H1 (cell line): ENCODE measurements around the gene SMIM15. TPM values are rescaled to one million over a fixed set of nuclear protein-coding genes. Genes with fewer than 3 reads are reported as not detected.

Experiments used
- CTCF ChIA-PET: fragments of 300-600 bp; sonication (Branson Sonifier 250); formaldehyde crosslinking; loops from one replicate; lab custom pipeline; 2021; ENCODE audit not compliant: partially characterized antibody; lab: Charles Lee
- POLR2A ChIA-PET: fragments of 300-600 bp; sonication (Branson Sonifier 250); formaldehyde crosslinking; loops from one replicate; lab custom pipeline; 2021; ENCODE audit warnings: inconsistent platforms; ENCODE audit not compliant: partially characterized antibody; lab: Charles Lee
- DNase-seq, 2 experiments: peaks; one replicate each; pipeline versions ENCODE4 v3.0.0 to v3.0.0-alpha.2; 2010 to 2022; ENCODE audit warnings: low spot score in 2 of 2, low read depth in 1 of 2, mixed read lengths in 1 of 2
- FAIRE-seq: peaks from 2 replicates; lab custom pipeline; 2011; peaks lifted over from hg19 to GRCh38; lab: Jason Lieb, UNC
- H2AFZ ChIP-seq: 2 replicates; pipeline ENCODE4 v1.8.1; 2012; ENCODE audit warnings: low read length, inconsistent platforms
- H2AK5ac ChIP-seq: 2 replicates; pipeline ENCODE4 v1.6.1; 2013; ENCODE audit warnings: low read depth, low read length
- H2BK120ac ChIP-seq: replicated peaks from 2 replicates; pipeline ENCODE3; 2013; ENCODE audit warnings: low read depth, low read length, inconsistent platforms
- H2BK12ac ChIP-seq: 2 replicates; pipeline ENCODE4 v1.6.1; 2013; ENCODE audit warnings: low read depth, low read length
- H2BK15ac ChIP-seq: 2 replicates; pipeline ENCODE4 v1.6.1; 2013; ENCODE audit warnings: low read length
- H2BK20ac ChIP-seq: 2 replicates; pipeline ENCODE4 v1.6.1; 2013; ENCODE audit warnings: low read length
- H2BK5ac ChIP-seq: 2 replicates; pipeline ENCODE4 v1.6.1; 2013; ENCODE audit warnings: low read depth, low read length
- H3K14ac ChIP-seq: 2 replicates; pipeline ENCODE4 v1.6.1; 2013; ENCODE audit warnings: inconsistent platforms; ENCODE audit not compliant: insufficient read length
- H3K18ac ChIP-seq: 2 replicates; pipeline ENCODE4 v1.6.1; 2013; ENCODE audit warnings: low read length; ENCODE audit errors: extremely low read depth
- H3K23ac ChIP-seq: 2 replicates; pipeline ENCODE4 v1.6.1; 2013; ENCODE audit warnings: inconsistent platforms; ENCODE audit not compliant: insufficient read length
- H3K23me2 ChIP-seq: 2 replicates; pipeline ENCODE4 v1.6.1; 2013; ENCODE audit warnings: low read depth, low read length
- H3K27ac ChIP-seq: 2 replicates; pipeline ENCODE4 v1.6.1; 2011; ENCODE audit warnings: low read depth, low read length, inconsistent platforms
- H3K27me3 ChIP-seq, 4 experiments: replicated peaks in 1 of 4; 1 replicate in 1 of 4; 2 replicates in 3 of 4; pipeline versions ENCODE4 v1.6.1 to v1.8.1; 2011 to 2013; ENCODE audit warnings: low read length in 3 of 4, mild to moderate bottlenecking in 3 of 4, inconsistent platforms in 2 of 4, mixed read lengths in 2 of 4, moderate library complexity in 1 of 4; ENCODE audit not compliant: control insufficient read depth in 3 of 4, insufficient read depth in 3 of 4; ENCODE audit errors: extremely low read depth in 1 of 4
- H3K36me3 ChIP-seq, 4 experiments: 2 replicates each; pipeline versions ENCODE4 v1.6.1 to v1.8.1; 2011 to 2013; ENCODE audit warnings: mild to moderate bottlenecking in 4 of 4, low read length in 3 of 4, moderate library complexity in 2 of 4, control low read depth in 1 of 4, inconsistent platforms in 1 of 4; ENCODE audit not compliant: insufficient read depth in 4 of 4, control insufficient read depth in 2 of 4
- H3K4ac ChIP-seq: replicated peaks from 2 replicates; pipeline ENCODE3; 2013; ENCODE audit warnings: low read length, low read depth, mixed read lengths, inconsistent platforms; ENCODE audit not compliant: insufficient read length
- H3K4me1 ChIP-seq, 4 experiments: replicated peaks in 1 of 4; 1 replicate in 1 of 4; 2 replicates in 3 of 4; pipeline versions ENCODE4 v1.6.1 to v1.8.1; 2011 to 2013; ENCODE audit warnings: low read length in 3 of 4, inconsistent platforms in 2 of 4, mixed read lengths in 1 of 4; ENCODE audit not compliant: insufficient read depth in 4 of 4, control insufficient read depth in 3 of 4
- H3K4me2 ChIP-seq, 2 experiments: 2 replicates each; pipeline versions ENCODE4 v1.6.1 to v1.8.1; 2011 to 2013; ENCODE audit warnings: low read depth in 2 of 2, low read length in 2 of 2, control low read depth in 1 of 2, inconsistent platforms in 1 of 2, mild to moderate bottlenecking in 1 of 2; ENCODE audit not compliant: insufficient read depth in 1 of 2
- H3K4me3 ChIP-seq, 4 experiments: fragments of 200-600, 300-600 bp in 1 of 4; sonication (generic), shearing (Covaris generic), sonication (Bioruptor Twin) in 1 of 4; 2 replicates each; pipeline versions ENCODE4 v1.5.1 to v1.8.1; 2011 to 2016; ENCODE audit warnings: low read length in 4 of 4, low read depth in 3 of 4, control low read depth in 2 of 4, inconsistent platforms in 2 of 4, mild to moderate bottlenecking in 2 of 4, mixed read lengths in 1 of 4, moderate library complexity in 1 of 4; ENCODE audit not compliant: insufficient read depth in 2 of 4; ENCODE audit errors: extremely low read depth in 1 of 4
- H3K56ac ChIP-seq: replicated peaks from 2 replicates; pipeline ENCODE3; 2013; ENCODE audit warnings: low read depth, mild to moderate bottlenecking, mixed read lengths, low read length, inconsistent platforms; ENCODE audit not compliant: insufficient read length
- H3K79me1 ChIP-seq: 2 replicates; pipeline ENCODE4 v1.6.1; 2013; ENCODE audit warnings: low read depth, low read length, control low read depth
- H3K79me2 ChIP-seq, 2 experiments: 2 replicates each; pipeline versions ENCODE4 v1.6.1 to v1.8.1; 2012 to 2013; ENCODE audit warnings: low read length in 2 of 2, mild to moderate bottlenecking in 2 of 2, inconsistent platforms in 1 of 2; ENCODE audit not compliant: insufficient read depth in 2 of 2, control insufficient read depth in 1 of 2
- H3K9ac ChIP-seq, 4 experiments: replicated peaks in 1 of 4; 1 replicate in 1 of 4; 2 replicates in 3 of 4; pipeline versions ENCODE4 v1.6.1 to v1.8.1; 2011 to 2013; ENCODE audit warnings: low read depth in 3 of 4, low read length in 3 of 4, control low read depth in 2 of 4, mild to moderate bottlenecking in 2 of 4, moderate library complexity in 2 of 4, inconsistent platforms in 1 of 4; ENCODE audit errors: extremely low read depth in 1 of 4
- H3K9me3 ChIP-seq, 2 experiments: 2 replicates each; pipeline versions ENCODE4 v1.6.1 to v1.8.1; 2012 to 2013; ENCODE audit warnings: mild to moderate bottlenecking in 2 of 2, moderate library complexity in 2 of 2, control low read depth in 1 of 2, inconsistent platforms in 1 of 2, low read depth in 1 of 2, low read length in 1 of 2, mixed read lengths in 1 of 2; ENCODE audit not compliant: insufficient read depth in 2 of 2
- H4K20me1 ChIP-seq, 2 experiments: replicated peaks in 1 of 2; 2 replicates each; pipeline versions ENCODE3 to v1.8.1; 2011 to 2013; ENCODE audit warnings: inconsistent platforms in 2 of 2, low read length in 2 of 2, mild to moderate bottlenecking in 1 of 2; ENCODE audit not compliant: insufficient read depth in 2 of 2, control insufficient read depth in 1 of 2
- H4K5ac ChIP-seq: 2 replicates; pipeline ENCODE4 v1.6.1; 2013; ENCODE audit warnings: low read length, low read depth, mixed read lengths, inconsistent platforms; ENCODE audit not compliant: insufficient read length
- H4K8ac ChIP-seq: 2 replicates; pipeline ENCODE4 v1.8.0; 2013; ENCODE audit warnings: mild to moderate bottlenecking, moderate library complexity, low read length, inconsistent platforms; ENCODE audit not compliant: insufficient read depth; ENCODE audit errors: extremely low read depth
- H4K91ac ChIP-seq: replicated peaks from 2 replicates; pipeline ENCODE3; 2013; ENCODE audit warnings: low read length, mixed read lengths, inconsistent platforms; ENCODE audit not compliant: insufficient read length
- CHD1 ChIP-seq: IDR thresholded peaks from 2 replicates; pipeline ENCODE4 v1.6.1; 2012; ENCODE audit warnings: low read depth, low read length, improper control_type of control experiment
- CHD2 ChIP-seq: IDR thresholded peaks from 2 replicates; pipeline ENCODE4 v1.6.1; 2012; ENCODE audit warnings: low read length, improper control_type of control experiment
- POLR2A ChIP-seq, 2 experiments: IDR thresholded peaks; 1 replicate in 1 of 2; 2 replicates in 1 of 2; pipeline ENCODE4 v1.6.1; 2011; ENCODE audit warnings: low read depth in 2 of 2, low read length in 2 of 2, mild to moderate bottlenecking in 2 of 2; ENCODE audit errors: control extremely low read depth in 1 of 2
- SP4 ChIP-seq: IDR thresholded peaks from 2 replicates; pipeline ENCODE4 v1.6.1; 2012; ENCODE audit warnings: low read length, inconsistent platforms
- SRF ChIP-seq: IDR thresholded peaks from 2 replicates; pipeline ENCODE4 v1.6.1; 2011; ENCODE audit warnings: mild to moderate bottlenecking, low read depth, low read length, moderate library complexity
- TAF1 ChIP-seq: IDR thresholded peaks from 2 replicates; pipeline ENCODE4 v1.6.1; 2011; ENCODE audit warnings: mild to moderate bottlenecking, low read depth, low read length
- WGBS, 2 experiments: shearing (Covaris generic) in 1 of 2; methylation state at CpG; one replicate each; pipeline versions ENCODE4 v1.1.6 to v1.1.7; 2013 to 2015; ENCODE audit warnings: low lambda C conversion rate in 2 of 2, mixed read lengths in 2 of 2, inconsistent platforms in 1 of 2, low coverage in 1 of 2, missing lambda C conversion rate in 1 of 2; ENCODE audit not compliant: insufficient replicate concordance in 2 of 2, insufficient coverage in 1 of 2, insufficient read length in 1 of 2; ENCODE audit errors: extremely low coverage in 1 of 2, missing lambda C conversion rate in 1 of 2; 5-methylcytosine and 5-hydroxymethylcytosine counted together
- polyA plus RNA-seq, 7 experiments: library from polyadenylated mRNA; depleted of rRNA in 3 of 7; stranded (reverse) in 5 of 7; unstranded in 2 of 7; fragments of >200 nt in 5 of 7; fragments of 200-250 nt in 2 of 7; gene quantifications; 1 replicate in 5 of 7; 2 replicates in 1 of 7; 4 replicates in 1 of 7; pipeline versions ENCODE4 v1.2.1 to v1.2.3, GENCODE V29; 2011 to 2013; ENCODE audit warnings: missing spikeins in 2 of 7, mixed read lengths in 2 of 7
- total RNA-seq: library from RNA; stranded (reverse); fragmentation: NEBNext Ultra II Directional; extraction: Animal tissue kit (Norgen Biotek cat#: 25700); gene quantifications from 2 replicates; pipeline ENCODE4 v1.2.1, GENCODE V29; 2021
- TF ChIP-seq, protein P1 (sequence below): IDR thresholded peaks from 2 replicates; pipeline ENCODE4 v1.6.1; 2011; ENCODE audit warnings: low read length, improper control_type of control experiment

Gene SMIM15
- total and polyA plus RNA-seq, 2 of the 8 experiments (the other 6 are each of a cell fraction or from before 2014, with no cell fraction given): 17.6 to 53.1 TPM

DNA sequence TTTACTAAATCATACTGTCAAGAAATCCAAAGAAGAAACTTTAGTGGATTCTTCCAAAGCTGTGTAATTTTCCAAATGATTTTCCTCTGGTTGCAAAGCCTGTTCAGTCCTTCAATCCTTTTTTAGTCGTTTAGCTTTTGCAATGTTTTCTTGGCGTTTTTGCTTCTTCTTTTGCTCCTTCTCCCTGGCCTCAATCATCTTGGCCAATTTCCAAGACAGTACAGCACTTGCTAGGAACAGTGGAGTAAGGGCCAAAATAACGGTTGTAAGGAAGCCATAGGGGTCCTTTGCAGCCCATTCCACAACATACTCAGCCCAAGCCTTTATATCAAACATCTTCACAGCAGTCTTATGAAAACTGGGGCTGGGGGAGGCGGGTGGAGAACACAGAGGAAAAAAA is 2.4 kb downstream of the SMIM15 start:
- Histone ChIP-seq H3K79me2 (peaks cover 0 to 43% of the 10 kb centered on the region in 2 experiments; a peak in 2 of 4 replicates), H4K5ac (no peak overlapping the region), H3K4ac (no peak overlapping the region), H3K56ac (no peak overlapping the region), H2BK120ac (no peak overlapping the region), H3K4me1 (peaks cover 0 to 3% (median 1%) of the 10 kb centered on the region in 4 experiments; a peak in 2 of 7 replicates), H3K27ac (no peak overlapping the region), H2BK12ac (no peak overlapping the region), H2AK5ac (no peak overlapping the region), H4K20me1 (peaks cover 0 to 3% of the 10 kb centered on the region in 2 experiments), H3K4me2 (no peak overlapping the region), H3K23ac (no peak overlapping the region), H3K27me3 (no peaks in the 10 kb centered on the region), H3K4me3 (no peak overlapping the region), H4K91ac (no peak overlapping the region), H3K9ac (no peak overlapping the region), H3K36me3 (peaks cover 6 to 36% (median 16%) of the 10 kb centered on the region in 4 experiments; a peak in 7 of 8 replicates), H3K9me3 (peaks cover 6% of the 10 kb centered on the region in 2 experiments), H2BK5ac (no peak overlapping the region), H3K79me1 (no peaks in the 10 kb centered on the region; the same call in 1 of the 2 replicates), H2BK15ac (no peak overlapping the region), H2AFZ (no peak overlapping the region), H2BK20ac (no peak overlapping the region), H4K8ac (no peak overlapping the region), H3K18ac (no peak overlapping the region), H3K23me2 (peaks cover 2% of the 10 kb centered on the region; the same call in 1 of the 2 replicates), H3K14ac (no peak overlapping the region)
- ChIA-PET CTCF (no interaction called here), POLR2A (interaction anchor here (1.3 kb wide), 1 partner anchor 160 kb away, joined by 5 read pairs; no protein-coding TSS in a partner anchor)
- TF ChIP-seq SP4 (no peak), SRF (no peak), POLR2A (IDR thresholded peaks at IDR 0.05; ENCODE audit: control extremely low read depth in 1 of 2, low read depth in 2 of 2, low read length in 2 of 2) (no peak), CHD2 (no peak), CHD1 (no peak), TAF1 (no peak)
- TF ChIP-seq, protein P1, sequence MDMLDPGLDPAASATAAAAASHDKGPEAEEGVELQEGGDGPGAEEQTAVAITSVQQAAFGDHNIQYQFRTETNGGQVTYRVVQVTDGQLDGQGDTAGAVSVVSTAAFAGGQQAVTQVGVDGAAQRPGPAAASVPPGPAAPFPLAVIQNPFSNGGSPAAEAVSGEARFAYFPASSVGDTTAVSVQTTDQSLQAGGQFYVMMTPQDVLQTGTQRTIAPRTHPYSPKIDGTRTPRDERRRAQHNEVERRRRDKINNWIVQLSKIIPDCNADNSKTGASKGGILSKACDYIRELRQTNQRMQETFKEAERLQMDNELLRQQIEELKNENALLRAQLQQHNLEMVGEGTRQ: no peak
- FAIRE-seq (no peak), DNase-seq (no peak)
- WGBS, 2 experiments: 82% methylated on average over 4 of the region's 4 CpGs; no CpG with 5 or more reads in 1 of the 2 experiments
